ENCODE measurements around the gene NEK11. TPM values are rescaled to one million over a fixed set of nuclear protein-coding genes. Genes with fewer than 3 reads are reported as not detected.

The NEK11 gene
- polyA plus RNA-seq, 1 of the 3 experiments (the other 2 are of a cell fraction), result 4.7 TPM

- TF ChIP-seq PBX3 (IDR thresholded peaks at IDR 0.05), result no peak
- peak; percentile 37 for TF ChIP-seq RAD21 (IDR thresholded peaks at IDR 0.05; ENCODE audit: low read length)
- TF ChIP-seq, protein P1, sequence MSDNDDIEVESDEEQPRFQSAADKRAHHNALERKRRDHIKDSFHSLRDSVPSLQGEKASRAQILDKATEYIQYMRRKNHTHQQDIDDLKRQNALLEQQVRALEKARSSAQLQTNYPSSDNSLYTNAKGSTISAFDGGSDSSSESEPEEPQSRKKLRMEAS (IDR thresholded peaks at IDR 0.05; ENCODE audit: low read depth), result no peak
- no peak for TF ChIP-seq USF2 (IDR thresholded peaks at IDR 0.05; ENCODE audit: borderline replicate concordance, low read depth, low read length)
- TF ChIP-seq GATA2 (CRISPR knock-in tag; IDR thresholded peaks at IDR 0.05), result peak; percentile 95
- no peak for TF ChIP-seq FOXM1 (IDR thresholded peaks at IDR 0.05; ENCODE audit: low read depth)
- TF ChIP-seq NFIC (IDR thresholded peaks at IDR 0.05; ENCODE audit: borderline replicate concordance), result peak; percentile 62
- no peak for TF ChIP-seq RFX5 (IDR thresholded peaks at IDR 0.05; ENCODE audit: low read length)
- TF ChIP-seq RCOR1 (IDR thresholded peaks at IDR 0.05; ENCODE audit: low read length), result peak; percentile 60; the same call in 1 of the 2 replicates
- 0 out of 2 replicates have a peak, but pooled peaks have one; percentile 42 for TF ChIP-seq FOXJ3 (CRISPR knock-in tag; IDR thresholded peaks at IDR 0.05)
- TF ChIP-seq ELF1 (IDR thresholded peaks at IDR 0.05), result no peak
Observed at GRCh38 chr3:131082871-131083863, 56.5 kb downstream of the NEK11 start (continued).

DNA sequence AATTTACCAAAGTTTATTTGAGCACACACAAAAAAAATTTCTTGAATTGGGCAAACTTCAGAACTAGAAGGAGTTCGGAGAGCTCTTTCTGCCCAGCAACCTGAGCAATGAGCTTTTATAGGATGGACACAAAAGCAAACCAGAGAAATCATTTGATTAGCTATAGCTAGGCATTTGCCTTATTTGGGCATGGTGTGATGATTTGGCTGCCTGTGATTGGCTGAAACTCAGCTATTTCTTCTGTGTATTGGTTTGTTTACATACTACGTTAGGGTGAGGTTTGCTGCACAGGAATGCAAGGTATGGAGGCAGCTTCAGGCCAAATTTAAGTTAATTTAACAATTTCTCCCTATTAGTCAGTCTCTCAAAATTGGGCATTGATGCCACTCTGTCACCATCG is 65.1 kb downstream of the NEK11 start:
- no peaks in the 10 kb centered on the region for H3K79me2 ChIP-seq (ENCODE audit: insufficient read depth)
- ChIA-PET CTCF (no interaction called here), POLR2A (no interaction called here)
- no peaks in the 10 kb centered on the region for H3K27me3 ChIP-seq (ENCODE audit: insufficient read depth)
- WGBS (ENCODE audit: low lambda C conversion rate), result 82% methylated on average over 3 of the region's 3 CpGs
- no peak overlapping the region for H3K4me3 ChIP-seq (ENCODE audit: low read depth in 2 of 2, low read length in 1 of 2)
- TF ChIP-seq RFX5 (IDR thresholded peaks at IDR 0.05; ENCODE audit: low read length), result peak; percentile 67; the same call in 1 of the 2 replicates
- TF ChIP-seq, protein P2, sequence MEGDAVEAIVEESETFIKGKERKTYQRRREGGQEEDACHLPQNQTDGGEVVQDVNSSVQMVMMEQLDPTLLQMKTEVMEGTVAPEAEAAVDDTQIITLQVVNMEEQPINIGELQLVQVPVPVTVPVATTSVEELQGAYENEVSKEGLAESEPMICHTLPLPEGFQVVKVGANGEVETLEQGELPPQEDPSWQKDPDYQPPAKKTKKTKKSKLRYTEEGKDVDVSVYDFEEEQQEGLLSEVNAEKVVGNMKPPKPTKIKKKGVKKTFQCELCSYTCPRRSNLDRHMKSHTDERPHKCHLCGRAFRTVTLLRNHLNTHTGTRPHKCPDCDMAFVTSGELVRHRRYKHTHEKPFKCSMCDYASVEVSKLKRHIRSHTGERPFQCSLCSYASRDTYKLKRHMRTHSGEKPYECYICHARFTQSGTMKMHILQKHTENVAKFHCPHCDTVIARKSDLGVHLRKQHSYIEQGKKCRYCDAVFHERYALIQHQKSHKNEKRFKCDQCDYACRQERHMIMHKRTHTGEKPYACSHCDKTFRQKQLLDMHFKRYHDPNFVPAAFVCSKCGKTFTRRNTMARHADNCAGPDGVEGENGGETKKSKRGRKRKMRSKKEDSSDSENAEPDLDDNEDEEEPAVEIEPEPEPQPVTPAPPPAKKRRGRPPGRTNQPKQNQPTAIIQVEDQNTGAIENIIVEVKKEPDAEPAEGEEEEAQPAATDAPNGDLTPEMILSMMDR (IDR thresholded peaks at IDR 0.05), result no peak
- no peaks in the 10 kb centered on the region for H3K4me1 ChIP-seq (ENCODE audit: control insufficient read depth in 1 of 2, insufficient read depth in 2 of 2, low read depth in 1 of 2, low read length in 1 of 2)
- H3F3A ChIP-seq (replicated peaks; ENCODE audit: insufficient read depth), result no peaks in the 10 kb centered on the region
- H3K4me2 ChIP-seq, result no peak overlapping the region
- no peak overlapping the region for H3K9ac ChIP-seq
- H2AFZ ChIP-seq (ENCODE audit: low read depth), result no peak overlapping the region
- no peaks in the 10 kb centered on the region for H3K9me3 ChIP-seq
- H3K27ac ChIP-seq (ENCODE audit: low read depth in 2 of 2, low read length in 1 of 2), result no peak overlapping the region
- H4K20me1 ChIP-seq (ENCODE audit: insufficient read depth), result no peaks in the 10 kb centered on the region
- no peak for DNase-seq
- no peaks in the 10 kb centered on the region for H3K36me3 ChIP-seq (replicated peaks in 1 of 2; ENCODE audit: control insufficient read depth in 1 of 2, insufficient read depth in 2 of 2, low read length in 1 of 2)
- H3K9me2 ChIP-seq, result no peaks in the 10 kb centered on the region

Measured in SK-N-SH (cell line).